Tibial nerve (tissue), 3 donors: ENCODE data around the gene ZNF554.

Source experiments
- CTCF ChIP-seq, 5 experiments: fragments of 200-600 bp in 3 of 5; fragments of 450-650 bp in 2 of 5; sonication (generic) in 3 of 5; IDR thresholded peaks; one replicate each; pipeline ENCODE4 v1.5.1; 2016 to 2019; ENCODE audit warnings: antibody characterized with exemption in 5 of 5, mild to moderate bottlenecking in 3 of 5, moderate library complexity in 2 of 5
- POLR2A ChIP-seq, 2 donors: fragments of 450-650 bp; IDR thresholded peaks; one replicate each; pipeline ENCODE4 v1.6.1; 2017; ENCODE audit warnings: antibody characterized with exemption in 2 of 2, mild to moderate bottlenecking in 2 of 2, moderate library complexity in 2 of 2

GRCh38 chr19:2796659-2797266 lies 22.9 kb upstream of the ZNF554 start:
- TF ChIP-seq POLR2A (IDR thresholded peaks at IDR 0.05) (no peak), CTCF (IDR thresholded peaks at IDR 0.05) (no peak)
